GM12878 (cell line): ENCODE results near the gene DGKB. TPM values are rescaled to one million over a fixed set of nuclear protein-coding genes. Genes with fewer than 3 reads are reported as not detected.

ENCODE experiments used
- ATAC-seq: fragments of 200-7000 bp; cut with Tn5 transposase; 3 replicates; pipeline ENCODE4 v1.9.1; 2020; ENCODE audit warnings: mild to moderate bottlenecking, moderate library complexity
- BruUV-seq: library from RNA; stranded (reverse); fragments of 400-500 nt; replicated peaks from 2 replicates; lab custom pipeline; 2021; lab: Mats Ljungman, UMichigan
- CTCF ChIA-PET: fragments of 300-600 bp; sonication (Branson Sonifier 250); formaldehyde crosslinking; extraction: SDS; loops from one replicate; lab custom pipeline; 2021; ENCODE audit warnings: inconsistent platforms; lab: Yijun Ruan, JAX
- POLR2A ChIA-PET: fragments of 350-600 bp; formaldehyde crosslinking; extraction: SDS; loops from one replicate; lab custom pipeline; 2021; ENCODE audit warnings: inconsistent platforms; lab: Charles Lee
- RAD21 ChIA-PET: fragments of 300-600 bp; sonication (Branson Sonifier 250); formaldehyde crosslinking; loops from one replicate; lab custom pipeline; 2023; ENCODE audit warnings: antibody characterized with exemption; ENCODE audit not compliant: unreplicated experiment; lab: Charles Lee
- SMC1A ChIA-PET: fragments of 300-600 bp; sonication (Branson Sonifier 250); formaldehyde crosslinking; loops from one replicate; lab custom pipeline; 2023; ENCODE audit not compliant: unreplicated experiment, uncharacterized antibody; lab: Charles Lee
- DNase-seq: peaks from one replicate; pipeline ENCODE4 v3.0.0-alpha.2; 2011; ENCODE audit warnings: low read depth, low spot score
- FAIRE-seq: peaks from 3 replicates; lab custom pipeline; 2011; peaks lifted over from hg19 to GRCh38; lab: Jason Lieb, UNC
- H2AFZ ChIP-seq: 2 replicates; pipeline ENCODE4 v1.6.0; 2011; ENCODE audit warnings: low read depth, low read length, control low read depth; ENCODE audit not compliant: control insufficient read depth
- H3K27ac ChIP-seq: 2 replicates; pipeline ENCODE4 v1.5.1; 2011; ENCODE audit warnings: control low read depth; ENCODE audit not compliant: control insufficient read depth, insufficient read depth
- H3K27me3 ChIP-seq, 2 experiments: replicated peaks in 1 of 2; 2 replicates each; pipeline versions ENCODE4 v1.6.0 to v1.6.1; 2011; ENCODE audit warnings: low read length in 1 of 2; ENCODE audit not compliant: control insufficient read depth in 2 of 2, insufficient read depth in 2 of 2
- H3K36me3 ChIP-seq, 2 experiments: 2 replicates each; pipeline ENCODE4 v1.5.1; 2011; ENCODE audit warnings: low read length in 1 of 2; ENCODE audit not compliant: control insufficient read depth in 2 of 2, insufficient read depth in 2 of 2
- H3K4me1 ChIP-seq: 2 replicates; pipeline ENCODE4 v1.6.1; 2011; ENCODE audit warnings: mild to moderate bottlenecking, low read length, moderate library complexity, mixed read lengths; ENCODE audit not compliant: control insufficient read depth, insufficient read depth
- H3K4me2 ChIP-seq: 2 replicates; pipeline ENCODE4 v1.6.0; 2011; ENCODE audit warnings: control low read depth; ENCODE audit not compliant: control insufficient read depth, insufficient read depth
- H3K4me3 ChIP-seq: fragments of 200-600 bp; sonication (generic); 2 replicates; pipeline ENCODE4 v1.5.1; 2016
- H3K79me2 ChIP-seq: 2 replicates; pipeline ENCODE4 v1.6.0; 2011; ENCODE audit warnings: low read length; ENCODE audit not compliant: control insufficient read depth, insufficient read depth
- H3K9ac ChIP-seq: 2 replicates; pipeline ENCODE4 v1.8.0; 2011; ENCODE audit warnings: low read length, control low read depth, mixed read lengths; ENCODE audit not compliant: control insufficient read depth, insufficient read depth
- H3K9me3 ChIP-seq: replicated peaks from 3 replicates; pipeline ENCODE4 v1.5.1; 2011; ENCODE audit warnings: mild to moderate bottlenecking, low read length; ENCODE audit not compliant: control insufficient read depth, insufficient read depth
- H4K20me1 ChIP-seq: 2 replicates; pipeline ENCODE4 v1.6.0; 2011; ENCODE audit not compliant: control insufficient read depth, insufficient read depth
- CBFB ChIP-seq: IDR thresholded peaks from 2 replicates; pipeline ENCODE4 v1.6.1; 2016; ENCODE audit warnings: antibody characterized with exemption, low read depth
- CBX5 ChIP-seq: sonication (generic); IDR thresholded peaks from 2 replicates; pipeline ENCODE4 v1.6.1; 2016; ENCODE audit warnings: low read depth, moderate library complexity, mild to moderate bottlenecking, inconsistent platforms
- E2F8 ChIP-seq: fragments of 450-650 bp; IDR thresholded peaks from 2 replicates; pipeline ENCODE4 v1.6.1; 2018; ENCODE audit warnings: mild to moderate bottlenecking, low read depth, moderate library complexity; ENCODE audit not compliant: partially characterized antibody
- ELK1 ChIP-seq: IDR thresholded peaks from 2 replicates; pipeline ENCODE4 v1.6.1; 2012; ENCODE audit warnings: low read depth, low read length, improper control_type of control experiment
- FOS ChIP-seq: IDR thresholded peaks from 3 replicates; pipeline ENCODE4 v1.6.1; 2011; ENCODE audit warnings: borderline replicate concordance; ENCODE audit not compliant: insufficient read length; ENCODE audit errors: extremely low read depth
- JUND ChIP-seq: IDR thresholded peaks from 2 replicates; pipeline ENCODE4 v1.6.1; 2012; ENCODE audit warnings: low read depth, mild to moderate bottlenecking, low read length, improper control_type of control experiment, moderate library complexity
- MAX ChIP-seq: IDR thresholded peaks from 2 replicates; pipeline ENCODE4 v1.6.1; 2012; ENCODE audit warnings: low read depth, low read length, improper control_type of control experiment
- MEF2B ChIP-seq: fragments of 450-650 bp; IDR thresholded peaks from 2 replicates; pipeline ENCODE4 v1.6.1; 2018; ENCODE audit warnings: mild to moderate bottlenecking, moderate library complexity; ENCODE audit not compliant: partially characterized antibody, poor library complexity, severe bottlenecking
- PAX8 ChIP-seq: fragments of 450-650 bp; IDR thresholded peaks from 2 replicates; pipeline ENCODE4 v1.6.1; 2017; ENCODE audit warnings: mild to moderate bottlenecking, moderate library complexity
- POLR2A ChIP-seq: IDR thresholded peaks from 2 replicates; pipeline ENCODE4 v1.6.1; 2011; ENCODE audit warnings: low read depth, mild to moderate bottlenecking, low read length
- SIN3A ChIP-seq: IDR thresholded peaks from 2 replicates; pipeline ENCODE4 v1.6.1; 2012; ENCODE audit warnings: low read depth, low read length, improper control_type of control experiment
- TAF1 ChIP-seq: IDR thresholded peaks from 2 replicates; pipeline ENCODE4 v1.6.1; 2011; ENCODE audit warnings: mild to moderate bottlenecking, low read depth, low read length, borderline replicate concordance
- ZBTB33 ChIP-seq: fragments of 450-650 bp; IDR thresholded peaks from 2 replicates; pipeline ENCODE4 v1.6.1; 2017; ENCODE audit warnings: mild to moderate bottlenecking
- ZNF274 ChIP-seq: IDR thresholded peaks from one replicate; pipeline ENCODE4 v1.8.0; 2011; ENCODE audit not compliant: insufficient read length, insufficient read depth
- WGBS: methylation state at CpG from one replicate; pipeline ENCODE4 v1.1.6; 2016; ENCODE audit warnings: low lambda C conversion rate; ENCODE audit not compliant: insufficient replicate concordance, insufficient coverage; ENCODE audit errors: missing lambda C conversion rate; 5-methylcytosine and 5-hydroxymethylcytosine counted together
- in situ Hi-C: fragments of 300-500 bp; cut with MboI; formaldehyde crosslinking; loops from 9 replicates; pipeline ENCODE4 v1.14.3; 2018; ENCODE audit warnings: mixed read lengths
- intact Hi-C: fragments of 100-400 bp; cut with micrococcal nuclease; formaldehyde crosslinking; loops from one replicate; pipeline ENCODE4 v1.14.2; 2022; ENCODE audit not compliant: unreplicated experiment
- polyA plus RNA-seq, 11 experiments: library from polyadenylated mRNA; depleted of rRNA in 4 of 11; unstranded in 6 of 11; stranded (reverse) in 5 of 11; fragments of >200 nt; fragmentation: Nextera tagmentation in 4 of 11; fragmentation: Illumina TruSeq in 1 of 11; extraction: Ambion mirVana in 4 of 11; extraction: Trizol in 1 of 11; gene quantifications; 1 replicate in 1 of 11; 2 replicates in 10 of 11; pipeline versions ENCODE4 v1.2.1 to v1.2.3, GENCODE V29; 2011 to 2016; ENCODE audit warnings: inconsistent platforms in 2 of 11, missing spikeins in 2 of 11, low read depth in 1 of 11
- total RNA-seq, 4 experiments: library from RNA; depleted of rRNA in 3 of 4; stranded (reverse); fragments of >200 nt in 3 of 4; fragmentation: Illumina TruSeq in 1 of 4; extraction: Trizol in 1 of 4; gene quantifications; 2 replicates each; pipeline versions ENCODE4 v1.2.1 to v1.2.3, GENCODE V29; 2013 to 2021

DGKB gene
- total and polyA plus RNA-seq, 10 of the 15 experiments (the other 5 are each of a cell fraction or from before 2014, with no cell fraction given), result 0.02 to 0.10 (median 0.04) TPM; not detected in 6

GRCh38 chr7:14805105-14805719, 97.3 kb downstream of the DGKB start (continued):
- TF ChIP-seq ELK1, result no peak
- TF ChIP-seq FOS, result no peak
- no peak for TF ChIP-seq ZNF274

DNA sequence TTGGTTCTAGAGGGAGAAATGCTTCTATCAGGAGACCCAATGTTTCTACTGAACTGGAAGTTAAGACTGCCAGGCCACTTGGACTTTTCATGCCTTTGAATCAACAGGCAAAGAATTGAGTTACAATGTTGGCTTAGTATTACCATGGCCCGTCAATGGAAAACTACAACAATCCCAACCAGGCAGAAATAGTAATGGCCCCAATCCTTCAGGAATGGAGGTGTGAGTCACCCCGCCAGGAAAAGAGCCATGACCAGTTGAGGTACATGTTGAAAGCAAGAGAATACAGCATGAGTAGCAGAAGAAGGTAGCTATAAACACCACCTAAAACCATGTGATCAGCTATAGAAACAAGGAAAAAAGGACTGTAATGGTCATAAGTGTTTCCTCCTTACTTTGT, 101.9 kb downstream of the DGKB start:
- Histone ChIP-seq H3K4me3 (no peak overlapping the region), H2AFZ (no peak overlapping the region), H3K79me2 (no peaks in the 10 kb centered on the region), H3K27ac (no peak overlapping the region), H3K4me1 (no peaks in the 10 kb centered on the region), H3K27me3 (no peaks in the 10 kb centered on the region), H3K9ac (no peak overlapping the region), H3K4me2 (no peak overlapping the region), H3K36me3 (no peaks in the 10 kb centered on the region), H3K9me3 (no peaks in the 10 kb centered on the region), H4K20me1 (no peaks in the 10 kb centered on the region)
- CTCF ChIA-PET, result no interaction called here
- DNase-seq (no peak), ATAC-seq (no peak), FAIRE-seq (no peak)
- WGBS, result 38% methylated on average over 2 of the region's 2 CpGs
- RAD21 ChIA-PET, result no interaction called here
- in situ Hi-C loops (no loop called here), intact Hi-C loops (no loop called here)
- POLR2A ChIA-PET, result no interaction called here
- no TSS peak for BruUV-seq
- SMC1A ChIA-PET, result no interaction called here
- TF ChIP-seq MAX (no peak), CBX5 (no peak), ZBTB33 (no peak), E2F8 (no peak), MEF2B (no peak), SIN3A (no peak), TAF1 (no peak), PAX8 (no peak), CBFB (no peak), POLR2A (no peak), JUND (no peak), ZNF274 (no peak)
